Hematopoietic multipotent progenitor cell treated with erythropoietin and hydrocortisone succinate and interleukin-3 and kit ligand, for 4 days (in vitro differentiated cells): ENCODE measurements around the gene SPAG7.

ENCODE experiments used
- DNase-seq: peaks from one replicate; pipeline ENCODE4 v3.0.0-alpha.2; 2015

Gene SPAG7

DNA sequence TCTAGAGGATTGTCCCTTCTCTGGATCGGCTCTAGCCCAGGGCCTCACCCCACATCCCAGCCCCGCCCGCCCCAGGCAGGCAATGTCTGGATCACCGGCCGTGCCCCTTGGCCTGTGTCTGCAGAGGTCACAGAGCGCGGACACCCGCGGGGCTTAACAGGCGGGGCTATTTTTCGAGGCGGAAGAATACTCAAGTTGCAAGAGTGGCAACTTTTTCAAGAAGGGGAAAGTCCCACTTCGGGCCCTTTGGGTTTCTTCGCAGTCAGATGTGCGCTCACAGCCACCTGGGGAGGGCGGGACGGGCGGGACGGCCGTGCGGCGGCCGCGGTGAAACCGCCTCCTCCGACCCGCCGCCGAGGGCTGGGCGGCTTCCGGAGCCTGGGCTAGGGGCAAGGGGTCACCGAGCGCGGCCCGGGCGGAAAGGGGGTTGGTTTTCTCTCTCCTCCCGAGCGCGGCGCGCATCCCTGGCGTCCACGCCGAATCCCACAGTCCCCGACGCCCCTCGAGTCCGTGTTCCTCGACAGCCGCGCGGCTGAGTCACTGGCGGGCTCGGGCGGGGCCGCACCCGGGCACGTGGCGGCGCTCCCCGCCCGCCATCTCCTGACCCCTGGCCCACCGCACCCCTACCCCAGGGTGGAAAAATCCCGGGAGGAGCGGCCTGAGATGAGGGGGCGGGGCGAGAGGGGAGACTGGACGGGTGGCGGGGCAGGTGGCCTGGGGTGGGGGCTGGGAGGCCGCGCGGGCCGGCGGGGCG, 18.1 kb downstream of the SPAG7 start:
- peak; percentile 80 for DNase-seq

DNA sequence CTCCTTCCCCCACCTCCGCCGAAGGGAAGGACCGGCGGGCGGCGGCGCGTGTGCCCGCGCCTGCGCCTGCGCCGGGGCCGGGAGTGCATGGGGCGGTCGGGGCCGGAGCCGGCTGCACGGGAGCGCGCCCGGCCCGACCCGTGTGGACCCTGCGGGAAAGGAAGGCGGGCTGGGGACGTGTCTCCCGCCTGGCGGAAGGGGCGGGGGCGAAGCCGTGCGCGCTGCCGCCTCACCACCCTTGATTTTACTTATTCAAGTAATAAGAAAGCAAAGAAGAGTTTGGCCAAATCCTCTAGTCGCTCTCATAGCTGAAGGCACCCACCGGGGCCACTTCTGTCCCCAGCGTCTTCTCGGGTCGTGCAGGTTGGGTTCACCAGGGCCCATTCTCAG, 18.7 kb downstream of the SPAG7 start:
- peak; percentile 95 for DNase-seq

DNA sequence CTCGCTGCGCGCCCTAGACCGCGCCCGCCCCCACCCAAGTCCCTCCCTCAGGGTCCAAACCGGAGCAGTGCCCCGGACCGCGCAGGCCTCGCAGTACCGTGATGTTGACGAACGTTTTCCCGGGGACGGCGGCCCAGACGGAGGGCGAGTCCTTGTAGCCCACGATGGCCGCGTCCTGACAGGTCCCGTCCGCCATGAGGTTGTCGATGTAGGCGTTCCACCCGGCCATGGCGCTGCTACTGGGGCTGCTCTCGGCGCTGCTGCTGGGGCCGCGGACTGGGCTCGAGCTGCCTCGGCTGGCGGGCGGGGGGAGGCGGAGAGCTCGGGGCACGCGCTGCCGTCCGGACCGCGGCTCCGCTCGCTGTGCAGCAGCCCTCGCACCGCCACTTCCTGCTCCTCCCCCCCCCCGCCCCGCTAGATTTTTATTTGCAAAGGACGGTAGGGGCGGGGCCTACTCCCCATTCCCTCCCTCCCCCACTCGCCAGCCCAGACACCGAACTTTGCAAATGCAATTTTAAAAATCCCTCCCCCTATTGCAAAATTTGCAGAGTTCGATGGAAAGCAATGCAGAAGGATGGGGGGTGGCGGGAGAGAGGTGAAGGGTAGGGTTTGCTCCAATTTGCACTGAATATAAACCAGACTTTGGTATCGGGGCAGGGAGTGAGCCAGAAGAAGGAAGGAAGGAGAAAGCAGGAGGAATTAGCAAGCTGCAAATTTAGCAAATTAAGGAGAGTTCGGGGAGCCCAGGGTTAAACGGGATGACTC, 19.3 kb downstream of the SPAG7 start, which contains the start of gene PFN1:
PFN1 (minus strand) TSS at position 365 of the 765 bp plus-strand sequence; CDS start at position 229, 136 bp downstream.
- DNase-seq: peak; percentile 98

DNA sequence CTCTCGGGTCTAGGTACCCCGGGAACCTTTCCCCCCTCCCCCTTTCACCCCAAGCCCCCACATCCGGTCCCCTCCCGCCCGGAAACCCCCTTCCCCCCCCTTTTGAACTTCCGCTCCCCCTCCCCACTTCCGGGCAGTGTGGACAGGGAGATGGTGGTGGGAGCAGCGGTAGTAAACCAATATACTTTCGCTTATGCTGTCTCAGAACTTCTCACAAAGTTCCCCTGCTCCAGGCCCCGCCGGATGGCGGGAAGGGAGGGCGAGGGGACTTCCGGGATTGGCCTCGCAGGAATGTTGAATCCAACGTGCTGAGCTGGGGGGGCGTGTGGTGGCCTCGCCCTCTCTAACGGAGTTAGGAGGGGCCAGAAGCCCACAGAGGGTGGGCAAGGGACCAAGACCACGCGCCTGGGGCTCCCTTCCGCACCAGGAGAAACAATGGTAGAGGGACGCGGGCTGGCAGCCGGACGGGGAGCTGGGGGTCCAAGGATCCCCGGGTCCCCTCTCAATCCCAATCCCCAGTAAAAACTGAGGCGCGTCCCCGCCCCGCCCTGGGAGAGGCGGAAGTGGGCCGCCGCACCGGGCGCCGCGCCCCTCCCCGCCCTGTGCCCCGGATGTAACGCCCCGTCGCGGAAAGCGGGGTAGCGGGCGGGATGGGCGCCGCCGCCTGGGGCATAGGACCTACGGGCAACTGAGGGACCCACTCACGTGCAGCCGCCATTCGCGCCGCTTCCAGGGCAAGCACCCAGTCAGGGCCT, 20.0 kb downstream of the SPAG7 start:
- DNase-seq: peak; percentile 79

DNA sequence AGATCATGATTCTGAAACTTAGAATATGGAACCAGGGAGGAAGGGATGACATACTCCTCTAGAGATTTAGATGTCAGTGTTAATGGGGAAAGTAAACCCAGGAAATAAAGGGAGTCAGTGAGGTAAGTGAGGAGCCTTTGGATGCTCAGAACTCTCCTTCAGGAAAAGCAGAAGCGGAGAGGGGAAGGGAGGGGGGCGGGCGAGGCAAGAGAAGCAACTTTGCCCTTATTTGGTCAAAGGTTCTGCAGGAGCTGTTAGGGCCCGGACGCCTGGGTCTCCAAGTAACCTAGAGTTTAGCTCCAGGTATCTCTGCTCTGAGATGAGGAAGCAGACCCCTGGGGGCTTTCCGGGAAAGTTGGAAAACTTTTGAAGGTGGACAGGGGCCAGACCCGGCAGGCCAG, 20.6 kb downstream of the SPAG7 start:
- DNase-seq: peak; percentile 64

DNA sequence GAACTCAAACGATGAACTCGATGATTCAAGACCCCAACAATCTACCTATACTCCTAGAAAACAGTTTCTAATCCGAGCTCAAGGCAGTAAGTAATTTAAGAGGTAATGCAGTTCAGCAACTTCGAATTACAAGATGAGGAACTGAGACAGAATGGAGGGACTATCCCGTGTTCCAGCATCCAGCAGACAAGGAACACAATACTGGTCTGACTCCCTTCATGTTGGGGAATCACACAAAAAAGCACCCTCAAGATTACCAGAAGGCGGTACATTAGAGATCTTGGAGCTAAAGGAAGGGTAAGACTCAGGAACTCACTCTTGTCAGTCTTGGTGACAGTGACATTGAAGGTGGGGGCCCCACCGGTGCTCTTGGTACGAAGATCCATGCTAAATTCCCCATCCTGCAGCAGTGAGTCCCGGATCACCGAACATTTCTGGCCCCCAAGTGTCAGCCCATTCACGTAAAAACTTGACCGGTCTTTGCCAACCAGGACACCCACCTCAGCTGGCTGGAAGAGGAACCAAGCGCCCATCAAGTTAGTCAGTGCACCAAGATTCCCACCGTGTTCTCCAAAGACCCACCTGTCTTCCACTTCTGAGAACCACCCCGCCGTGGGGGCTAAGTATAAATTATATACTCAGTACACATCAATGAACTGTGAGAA, 21.2 kb downstream of the SPAG7 start:
- no peak for DNase-seq

DNA sequence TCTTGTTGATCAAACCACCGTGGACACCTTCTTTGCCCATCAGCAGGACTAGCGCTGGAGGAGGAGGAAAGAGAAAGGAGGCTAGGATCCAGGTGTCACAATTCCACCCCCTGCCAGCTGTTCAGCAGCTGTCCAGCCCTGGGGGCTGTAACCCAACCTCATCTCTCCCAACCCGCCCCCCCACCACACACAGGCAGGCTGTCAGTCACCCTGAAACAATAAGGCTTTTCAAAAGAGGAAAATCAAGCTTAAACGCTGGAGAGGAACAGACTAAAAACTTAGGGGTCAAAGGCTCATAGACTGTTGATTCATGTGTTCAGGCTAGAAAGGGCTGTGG, 21.7 kb downstream of the SPAG7 start:
- DNase-seq: no peak

DNA sequence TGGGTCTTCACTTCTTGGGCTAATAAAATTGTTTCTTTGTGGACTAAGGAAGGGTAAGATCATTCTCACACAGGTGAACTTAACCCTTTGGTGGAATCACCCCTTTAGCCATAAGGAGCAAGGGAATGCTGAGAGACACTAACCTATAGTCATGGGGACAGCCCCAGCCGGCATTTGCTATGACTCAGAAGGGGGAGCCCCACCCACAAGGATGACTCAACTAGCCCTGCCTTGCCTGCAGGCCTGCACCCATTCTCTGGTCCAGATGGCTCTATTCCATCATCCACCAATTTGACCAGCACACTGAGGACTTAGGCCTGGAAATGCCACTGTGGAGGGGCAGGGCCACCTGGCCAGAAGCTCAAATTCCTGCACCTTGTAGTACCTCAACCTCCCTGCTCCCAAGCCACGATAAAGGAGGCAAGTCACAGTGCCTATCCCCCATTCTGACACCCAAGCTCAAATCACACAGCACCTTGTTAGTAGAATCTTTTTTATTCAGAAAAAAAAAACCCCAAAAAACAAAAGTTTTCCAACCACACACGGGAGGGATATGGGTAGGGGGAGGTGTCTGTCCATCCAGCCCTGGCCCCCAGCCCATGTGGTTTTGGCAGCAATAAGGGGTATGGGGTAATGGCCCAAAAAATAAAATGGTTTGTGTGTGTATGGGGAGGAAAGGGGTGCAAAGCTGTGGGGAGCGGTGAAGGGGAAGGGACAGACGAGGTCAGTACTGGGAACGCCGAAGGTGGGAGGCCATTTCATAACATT, 22.3 kb downstream of the SPAG7 start:
- DNase-seq: peak; percentile 91

DNA sequence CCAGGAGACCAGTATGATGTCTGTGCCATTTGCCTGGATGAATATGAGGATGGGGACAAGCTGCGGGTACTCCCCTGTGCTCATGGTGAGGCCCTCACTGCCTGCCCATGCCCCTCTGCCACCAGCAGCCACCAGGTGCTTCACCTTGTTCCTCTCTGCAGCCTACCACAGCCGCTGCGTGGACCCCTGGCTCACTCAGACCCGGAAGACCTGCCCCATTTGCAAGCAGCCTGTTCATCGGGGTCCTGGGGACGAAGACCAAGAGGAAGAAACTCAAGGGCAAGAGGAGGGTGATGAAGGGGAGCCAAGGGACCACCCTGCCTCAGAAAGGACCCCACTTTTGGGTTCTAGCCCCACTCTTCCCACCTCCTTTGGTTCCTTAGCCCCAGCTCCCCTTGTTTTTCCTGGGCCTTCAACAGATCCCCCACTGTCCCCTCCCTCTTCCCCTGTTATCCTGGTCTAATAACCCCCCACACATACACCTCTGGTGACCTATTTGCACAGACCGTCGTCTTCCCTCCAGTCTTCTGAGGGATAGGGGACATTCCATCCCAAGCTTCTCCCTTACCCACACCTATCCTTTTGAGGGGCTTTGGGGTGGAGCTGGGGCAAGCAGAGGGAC, 23.0 kb downstream of the SPAG7 start:
- no peak for DNase-seq

DNA sequence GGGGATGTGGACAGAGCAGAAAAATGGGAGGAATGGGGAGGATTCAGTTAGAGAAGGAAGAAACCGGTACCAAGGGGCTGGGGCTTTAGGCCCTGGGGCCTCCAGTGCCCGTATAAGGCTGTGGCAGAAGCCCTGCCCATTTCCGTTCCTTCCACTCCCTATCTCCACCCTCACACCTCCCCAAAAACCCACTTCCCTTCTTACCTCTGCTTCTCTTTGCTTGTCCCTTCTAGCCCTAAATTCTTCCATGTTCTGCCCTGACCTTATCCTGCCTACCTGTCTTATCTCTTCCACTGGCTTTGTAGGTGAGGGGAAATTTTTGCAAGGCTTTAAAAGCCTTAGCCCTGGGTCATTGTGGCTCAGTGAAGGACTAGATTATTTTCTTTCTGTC, 23.5 kb downstream of the SPAG7 start:
- peak; percentile 91 for DNase-seq

DNA sequence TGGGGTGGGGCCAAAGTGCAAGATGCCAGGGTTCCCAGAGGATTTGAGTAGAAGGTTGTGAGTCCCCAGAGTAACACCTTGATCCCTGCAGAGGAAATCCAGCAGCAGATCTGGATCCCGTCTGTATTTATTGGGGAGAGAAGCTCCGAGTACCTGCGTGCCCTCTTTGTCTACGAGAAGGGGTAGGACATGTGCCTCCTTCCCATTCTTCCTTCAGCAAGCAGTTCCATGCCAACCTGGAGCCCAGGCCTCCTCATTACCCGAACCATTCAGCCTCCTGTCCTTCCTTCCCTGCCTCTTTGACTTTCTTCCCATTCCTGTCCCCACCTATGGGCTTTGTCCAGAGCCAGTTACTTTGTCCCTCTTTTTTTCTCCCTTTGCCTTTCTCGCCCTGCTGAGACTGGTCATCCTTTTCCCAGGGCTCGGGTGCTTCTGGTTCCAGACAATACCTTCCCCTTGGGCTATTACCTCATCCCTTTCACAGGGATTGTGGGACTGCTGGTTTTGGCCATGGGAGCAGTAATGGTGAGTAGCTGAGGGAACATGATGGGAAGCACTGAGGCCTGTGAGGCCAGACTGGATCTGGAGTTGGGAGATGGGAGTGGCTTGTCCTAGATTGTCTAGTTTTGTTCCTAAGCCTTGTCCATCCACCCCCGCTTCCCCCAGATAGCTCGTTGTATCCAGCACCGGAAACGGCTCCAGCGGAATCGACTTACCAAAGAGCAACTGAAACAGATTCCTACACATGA, 24.7 kb downstream of the SPAG7 start:
- no peak for DNase-seq

DNA sequence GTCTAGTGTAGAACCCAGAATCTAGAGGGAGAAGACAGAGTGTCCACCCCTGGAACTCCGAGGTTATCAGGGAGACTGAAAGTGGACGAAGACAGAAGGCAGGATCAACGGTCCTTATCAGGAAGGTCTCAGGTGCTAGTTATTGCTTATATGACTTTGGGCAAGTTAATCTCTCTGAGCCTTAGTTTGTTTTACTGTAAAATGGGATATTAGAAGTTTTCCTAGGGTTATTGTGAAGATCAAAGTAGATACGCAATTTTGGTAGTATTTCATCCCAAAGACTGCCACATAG, 26.4 kb downstream of the SPAG7 start:
- no peak for DNase-seq

DNA sequence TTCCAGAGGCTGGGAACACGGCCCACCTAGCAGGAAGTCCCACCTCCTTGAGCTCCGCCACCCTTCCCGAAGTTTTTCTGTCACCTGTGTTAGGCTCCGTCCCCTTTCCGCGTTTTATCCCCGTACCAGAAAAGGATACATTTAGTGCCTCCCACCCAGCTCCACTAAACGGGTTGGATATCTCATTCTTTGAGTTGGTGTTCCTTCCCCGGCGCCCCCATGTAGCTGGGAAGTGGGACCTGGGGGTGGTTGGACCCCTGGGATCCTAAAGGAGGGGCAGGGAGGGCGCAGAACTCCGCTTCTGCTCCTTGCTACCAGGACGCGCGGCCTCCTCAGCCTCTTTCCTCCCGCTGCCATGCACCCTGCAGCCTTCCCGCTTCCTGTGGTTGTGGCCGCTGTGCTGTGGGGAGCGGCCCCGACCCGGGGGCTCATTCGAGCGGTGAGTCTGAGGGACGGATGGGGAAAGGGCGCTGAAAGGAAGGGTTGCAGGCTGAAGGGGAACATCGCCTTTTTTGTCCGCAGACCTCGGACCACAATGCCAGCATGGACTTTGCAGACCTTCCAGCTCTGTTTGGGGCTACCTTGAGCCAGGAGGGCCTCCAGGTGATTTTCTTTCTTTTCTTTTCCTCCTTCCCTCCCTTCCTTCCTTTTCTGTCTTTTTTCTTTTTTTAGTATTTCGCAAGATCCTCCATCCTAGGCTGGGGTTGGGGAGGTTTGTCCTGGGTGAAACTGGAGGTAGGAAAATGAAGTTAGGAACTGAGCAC, 26.9 kb downstream of the SPAG7 start:
- DNase-seq: peak; percentile 60

DNA sequence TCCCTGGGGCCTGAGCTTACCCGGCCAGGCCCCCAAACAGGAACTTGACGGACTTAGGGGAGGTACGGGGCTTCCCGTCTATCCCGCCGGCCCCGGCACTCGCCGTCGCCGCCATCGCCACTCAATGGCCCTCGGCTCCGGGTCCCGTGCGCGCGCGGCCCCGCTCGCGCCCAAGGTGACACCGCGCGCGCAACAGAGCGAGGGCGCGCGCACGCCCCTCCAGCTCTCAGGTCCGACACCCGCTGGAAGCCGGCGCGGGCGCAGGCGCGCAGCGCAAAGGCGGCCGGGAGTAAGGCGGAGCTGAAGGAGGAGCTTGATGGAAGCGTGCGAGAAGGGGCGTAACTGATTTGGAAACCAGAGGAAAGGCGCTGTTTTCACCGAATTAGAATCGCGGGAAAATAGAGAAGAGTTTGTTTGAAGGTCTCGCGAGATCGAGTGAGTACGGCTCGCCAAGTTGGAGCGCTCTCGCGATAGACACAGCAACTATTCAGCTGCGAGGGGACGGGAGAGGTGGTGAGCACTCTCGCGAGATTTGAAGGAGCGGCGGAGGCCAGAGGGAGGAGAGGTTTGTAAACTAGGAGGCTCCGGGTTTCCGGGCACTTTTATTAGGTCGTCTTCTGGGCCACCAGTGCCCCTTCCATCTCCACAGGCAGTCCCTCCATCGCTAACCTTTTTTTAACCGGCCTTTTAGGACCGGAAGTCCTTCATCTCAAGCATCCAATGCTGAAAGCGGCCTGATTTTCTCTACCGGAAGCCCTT, 27.6 kb downstream of the SPAG7 start, which contains the start of the genes RNF167 and SLC25A11:
RNF167 (plus strand) TSS at position 473 of the 759 bp plus-strand sequence. CDS start 642 bp downstream, outside the sequence.
SLC25A11 (minus strand) TSS at position 251 of the 759 bp plus-strand sequence; CDS start at position 115, 136 bp downstream.
- DNase-seq: peak; percentile 100

DNA sequence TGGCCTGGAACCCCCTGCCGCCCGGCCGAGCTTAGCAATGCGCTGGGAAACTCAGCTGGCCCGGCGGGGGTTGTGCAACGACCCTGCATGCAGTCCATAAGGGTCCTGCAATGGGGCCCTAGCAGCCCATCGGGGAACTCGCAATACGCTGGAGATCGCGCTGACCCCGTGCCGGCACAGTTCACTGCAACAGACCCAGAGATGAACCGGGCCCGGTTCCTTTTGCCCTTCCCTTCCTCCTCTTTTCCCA, 28.1 kb downstream of the SPAG7 start:
- no peak for DNase-seq

DNA sequence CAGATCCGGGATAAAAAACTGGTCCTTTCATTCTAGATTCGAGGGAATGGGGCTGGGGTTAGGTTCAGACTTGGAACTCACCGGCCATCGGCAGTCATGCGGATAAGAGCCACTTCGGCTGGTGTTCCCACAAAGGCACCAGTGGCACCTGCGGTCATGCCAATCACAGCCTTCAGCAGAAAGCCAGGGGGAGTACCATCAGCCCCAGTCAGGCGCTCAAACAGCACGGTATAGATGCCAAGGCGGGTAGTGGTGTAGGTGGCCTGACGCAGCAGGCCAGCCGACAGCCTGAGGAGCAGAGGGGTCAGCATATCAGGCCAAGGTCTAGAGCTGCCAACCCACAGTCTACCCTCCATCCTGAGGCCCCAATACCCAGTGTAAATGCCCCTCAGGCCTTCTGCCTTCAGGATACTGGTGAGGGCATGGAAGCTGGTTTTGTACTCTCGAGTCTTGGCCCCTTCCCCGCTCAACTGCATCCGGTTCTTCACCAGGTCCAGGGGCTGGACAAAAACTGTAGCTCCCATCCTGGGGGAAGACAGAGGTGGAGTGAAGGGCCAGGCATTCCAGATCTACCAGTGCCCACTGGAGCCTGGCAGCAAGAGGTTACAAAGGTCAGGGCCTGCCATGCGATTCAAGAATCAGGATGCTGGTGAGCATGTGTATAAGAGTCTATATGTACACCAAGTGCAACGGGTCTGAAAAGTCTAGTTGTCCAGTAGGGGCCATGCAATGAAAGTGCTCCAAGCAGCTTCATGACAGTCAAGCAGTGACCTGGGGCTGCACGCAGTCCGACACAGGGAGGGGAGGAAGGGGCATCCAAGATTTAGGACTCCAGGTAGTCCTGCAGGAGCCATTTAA, 28.7 kb downstream of the SPAG7 start:
- DNase-seq: peak; percentile 56

DNA sequence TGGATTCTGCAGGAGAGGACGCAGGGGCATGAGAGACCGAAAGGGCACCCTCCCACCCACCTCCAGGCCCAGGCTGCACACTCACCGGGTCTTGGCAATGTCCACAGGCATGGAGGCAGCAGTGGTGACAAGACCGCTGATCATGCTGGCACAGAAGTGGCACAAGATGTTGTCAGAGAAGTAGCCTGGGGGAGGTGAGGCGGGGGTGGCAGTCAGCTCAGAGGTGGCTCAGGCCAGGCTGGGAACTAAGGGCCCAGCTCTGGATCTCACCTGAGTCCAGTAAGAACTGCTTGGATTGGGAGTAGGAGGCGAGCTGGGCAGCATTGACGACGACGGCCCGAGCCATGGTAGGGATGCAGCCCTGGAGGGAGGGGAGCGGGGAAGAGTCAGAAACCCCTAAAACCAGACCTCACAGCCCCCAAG, 29.5 kb downstream of the SPAG7 start:
- DNase-seq: no peak

DNA sequence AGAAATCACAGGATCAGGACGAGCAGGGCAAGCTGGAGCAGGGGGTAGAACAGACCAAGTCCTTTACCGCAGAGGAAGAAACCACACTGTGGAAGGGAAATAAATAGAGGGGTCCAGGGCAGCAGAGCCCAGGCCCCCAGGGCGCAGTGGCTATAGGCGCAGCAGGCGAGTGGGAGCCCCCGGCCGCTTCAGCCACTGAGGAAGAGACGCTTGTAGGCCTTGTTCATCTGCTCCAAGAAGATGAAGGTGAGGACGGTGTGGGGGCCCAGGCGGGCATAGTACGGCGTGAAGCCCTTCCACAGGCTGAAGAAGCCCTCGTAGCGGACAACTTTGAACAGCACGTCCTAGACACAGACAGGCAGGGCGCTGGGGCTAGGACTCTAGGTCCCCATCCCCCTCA, 30.1 kb downstream of the SPAG7 start:
- no peak for DNase-seq

DNA sequence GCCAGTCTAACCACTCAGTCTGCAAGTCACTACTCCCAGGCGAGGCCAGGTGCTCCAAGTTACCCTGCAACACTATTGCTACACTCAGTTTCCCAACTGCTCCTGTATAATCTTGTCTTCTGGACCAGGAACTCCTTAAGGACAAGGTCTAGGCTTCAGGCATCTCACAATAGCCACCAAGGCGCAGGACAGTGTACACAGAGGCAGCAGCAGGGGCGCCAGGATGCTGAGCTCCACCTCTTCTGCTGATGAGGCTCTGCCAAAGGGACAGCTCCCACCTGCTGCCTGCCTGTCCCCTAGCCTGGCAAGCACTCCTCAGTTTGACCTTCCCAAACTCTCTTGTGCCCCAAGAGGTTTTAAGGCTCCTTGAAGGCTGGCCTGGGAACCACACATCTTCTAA, 31.2 kb downstream of the SPAG7 start:
- DNase-seq: no peak
